ENCODE data around the gene SPECC1L. TPM values are rescaled to one million over a fixed set of nuclear protein-coding genes. Genes with fewer than 3 reads are reported as not detected.
"Not testable (repeated sequence)": the region's sequence is repeated elsewhere in the genome, so short reads cannot be mapped to it uniquely, and the experiment has no call there.

SPECC1L gene
- total and polyA plus RNA-seq, 2 experiments from 2014 or later: 19.7 to 43.2 TPM

DNA sequence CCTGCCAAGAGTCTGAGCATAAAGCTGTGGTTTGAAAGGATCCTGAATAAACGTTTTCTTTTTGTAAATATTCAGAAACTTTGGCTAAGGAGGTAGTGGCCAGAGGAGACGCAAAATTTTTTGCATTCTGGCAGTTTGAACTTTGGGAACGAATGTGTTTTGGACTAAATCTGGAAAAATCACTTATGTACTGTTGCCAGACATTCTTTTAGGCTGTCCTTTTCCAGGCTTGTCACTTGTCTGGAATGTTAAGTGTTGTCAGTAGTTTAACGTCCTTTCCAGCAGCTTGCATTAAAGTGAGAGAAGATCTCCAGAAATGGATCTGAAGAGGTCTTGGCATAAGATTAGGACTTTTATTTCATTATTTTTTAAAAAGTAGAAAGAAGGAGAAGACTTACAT, 18.5 kb downstream of the SPECC1L start:
- Histone ChIP-seq H3K27me3 (no peaks in the 10 kb centered on the region), H3K27ac (peak overlapping the region; percentile 93), H3K9me3 (ENCODE audit: low read depth) (no peaks in the 10 kb centered on the region), H3K4me1 (ENCODE audit: low read depth) (peaks cover 45% of the 10 kb centered on the region), H3K4me3 (no peak overlapping the region), H3K36me3 (no peaks in the 10 kb centered on the region)
- peak; percentile 23 to 81 for DNase-seq (ENCODE audit: low read depth in 1 of 2, low spot score in 1 of 2)
- TF ChIP-seq, protein P1, sequence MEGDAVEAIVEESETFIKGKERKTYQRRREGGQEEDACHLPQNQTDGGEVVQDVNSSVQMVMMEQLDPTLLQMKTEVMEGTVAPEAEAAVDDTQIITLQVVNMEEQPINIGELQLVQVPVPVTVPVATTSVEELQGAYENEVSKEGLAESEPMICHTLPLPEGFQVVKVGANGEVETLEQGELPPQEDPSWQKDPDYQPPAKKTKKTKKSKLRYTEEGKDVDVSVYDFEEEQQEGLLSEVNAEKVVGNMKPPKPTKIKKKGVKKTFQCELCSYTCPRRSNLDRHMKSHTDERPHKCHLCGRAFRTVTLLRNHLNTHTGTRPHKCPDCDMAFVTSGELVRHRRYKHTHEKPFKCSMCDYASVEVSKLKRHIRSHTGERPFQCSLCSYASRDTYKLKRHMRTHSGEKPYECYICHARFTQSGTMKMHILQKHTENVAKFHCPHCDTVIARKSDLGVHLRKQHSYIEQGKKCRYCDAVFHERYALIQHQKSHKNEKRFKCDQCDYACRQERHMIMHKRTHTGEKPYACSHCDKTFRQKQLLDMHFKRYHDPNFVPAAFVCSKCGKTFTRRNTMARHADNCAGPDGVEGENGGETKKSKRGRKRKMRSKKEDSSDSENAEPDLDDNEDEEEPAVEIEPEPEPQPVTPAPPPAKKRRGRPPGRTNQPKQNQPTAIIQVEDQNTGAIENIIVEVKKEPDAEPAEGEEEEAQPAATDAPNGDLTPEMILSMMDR (IDR thresholded peaks at IDR 0.05; ENCODE audit: low read depth, low read length): no peak

DNA sequence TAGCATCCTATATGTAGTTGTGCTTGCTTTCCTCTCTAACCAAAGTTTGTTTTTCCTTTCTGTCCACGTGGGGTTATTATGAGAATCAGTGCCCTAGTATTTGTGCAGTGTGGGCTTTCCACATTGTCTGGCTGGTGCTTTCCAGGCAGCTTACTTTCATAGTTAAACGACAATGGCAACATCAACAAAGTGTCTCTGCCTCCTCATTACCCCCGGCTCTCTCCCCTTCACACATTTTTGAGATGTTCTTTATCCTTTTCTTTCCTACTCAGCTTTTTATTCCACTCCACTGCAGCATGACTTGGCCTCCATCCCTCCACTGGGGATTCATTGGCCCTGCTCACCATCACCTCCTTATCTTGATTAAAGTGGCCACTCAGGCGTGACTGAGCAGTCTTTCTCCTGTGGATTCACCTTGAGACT, 19.1 kb downstream of the SPECC1L start:
- Histone ChIP-seq H3K4me1 (ENCODE audit: low read depth) (peaks cover 42% of the 10 kb centered on the region), H3K27ac (peak overlapping the region; percentile 93), H3K36me3 (no peaks in the 10 kb centered on the region), H3K4me3 (no peak overlapping the region), H3K9me3 (ENCODE audit: low read depth) (no peaks in the 10 kb centered on the region), H3K27me3 (no peaks in the 10 kb centered on the region)
- TF ChIP-seq, protein P1 (IDR thresholded peaks at IDR 0.05; ENCODE audit: low read depth, low read length): no peak
- no peak for DNase-seq (ENCODE audit: low read depth in 1 of 2, low spot score in 1 of 2)

DNA sequence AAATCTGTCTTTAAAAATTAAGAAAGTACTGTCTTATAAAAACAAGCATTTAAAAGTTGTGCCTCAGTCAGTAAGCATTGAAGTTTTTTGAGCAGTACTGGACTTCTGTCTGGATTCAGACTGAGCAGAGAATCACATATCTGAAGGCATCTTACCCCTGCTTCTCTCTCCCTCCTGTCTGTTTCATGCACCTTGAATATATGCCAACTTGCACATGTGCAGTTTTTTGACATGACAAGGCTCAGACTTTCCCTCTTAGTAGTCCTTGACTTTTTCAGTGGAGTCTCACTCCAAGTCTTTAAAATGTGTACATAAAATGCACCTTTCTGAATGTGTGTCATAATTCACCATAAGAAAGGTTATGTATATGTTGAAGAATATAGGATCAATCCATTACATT, 19.8 kb downstream of the SPECC1L start:
- H3K9me3 ChIP-seq (ENCODE audit: low read depth): no peaks in the 10 kb centered on the region
- H3K4me1 ChIP-seq (ENCODE audit: low read depth): peaks cover 35% of the 10 kb centered on the region
- H3K36me3 ChIP-seq: no peaks in the 10 kb centered on the region
- H3K27ac ChIP-seq: peak overlapping the region; percentile 93
- no peak for DNase-seq (ENCODE audit: low read depth in 1 of 2, low spot score in 1 of 2)
- H3K4me3 ChIP-seq: no peak overlapping the region
- no peaks in the 10 kb centered on the region for H3K27me3 ChIP-seq
- TF ChIP-seq, protein P1 (IDR thresholded peaks at IDR 0.05; ENCODE audit: low read depth, low read length): no peak

DNA sequence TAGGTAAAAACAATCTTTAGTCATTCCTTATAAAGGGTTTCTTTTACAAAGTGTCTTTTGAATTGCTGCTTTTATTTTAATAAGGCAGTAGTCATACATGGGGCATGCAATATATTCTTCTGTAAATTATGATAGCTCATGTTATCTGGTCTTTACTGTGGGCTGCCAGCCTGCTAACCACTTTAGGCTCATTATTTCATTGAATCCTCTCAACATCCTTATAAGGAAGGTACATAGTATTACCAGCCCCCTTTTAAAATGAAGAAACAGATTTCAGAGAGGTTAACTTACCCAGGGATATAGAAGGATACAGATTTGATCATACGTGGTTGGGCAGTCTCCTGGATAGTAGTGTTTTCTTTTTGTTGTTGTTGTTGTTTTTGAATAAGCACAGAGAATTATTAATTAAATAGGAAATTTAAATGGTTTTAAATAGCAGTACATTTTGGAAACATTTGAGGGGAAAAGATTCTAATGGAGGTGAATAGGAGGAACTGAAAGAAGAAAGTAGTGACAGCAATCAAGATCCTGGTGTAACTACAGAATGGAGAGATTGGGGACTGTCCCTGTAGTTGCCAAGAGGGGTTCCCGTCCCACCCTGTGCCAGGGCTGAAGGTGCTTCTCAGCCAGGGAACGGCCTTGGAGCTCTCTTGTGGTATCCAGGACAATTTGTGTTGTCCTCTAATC, 21.0 kb downstream of the SPECC1L start:
- Histone ChIP-seq H3K4me1 (ENCODE audit: low read depth) (peaks cover 30% of the 10 kb centered on the region), H3K27me3 (no peaks in the 10 kb centered on the region), H3K36me3 (no peaks in the 10 kb centered on the region), H3K9me3 (ENCODE audit: low read depth) (no peaks in the 10 kb centered on the region), H3K4me3 (no peak overlapping the region), H3K27ac (no peak overlapping the region)
- TF ChIP-seq, protein P1 (IDR thresholded peaks at IDR 0.05; ENCODE audit: low read depth, low read length): no peak
- DNase-seq (ENCODE audit: low read depth in 1 of 2, low spot score in 1 of 2): no peak

DNA sequence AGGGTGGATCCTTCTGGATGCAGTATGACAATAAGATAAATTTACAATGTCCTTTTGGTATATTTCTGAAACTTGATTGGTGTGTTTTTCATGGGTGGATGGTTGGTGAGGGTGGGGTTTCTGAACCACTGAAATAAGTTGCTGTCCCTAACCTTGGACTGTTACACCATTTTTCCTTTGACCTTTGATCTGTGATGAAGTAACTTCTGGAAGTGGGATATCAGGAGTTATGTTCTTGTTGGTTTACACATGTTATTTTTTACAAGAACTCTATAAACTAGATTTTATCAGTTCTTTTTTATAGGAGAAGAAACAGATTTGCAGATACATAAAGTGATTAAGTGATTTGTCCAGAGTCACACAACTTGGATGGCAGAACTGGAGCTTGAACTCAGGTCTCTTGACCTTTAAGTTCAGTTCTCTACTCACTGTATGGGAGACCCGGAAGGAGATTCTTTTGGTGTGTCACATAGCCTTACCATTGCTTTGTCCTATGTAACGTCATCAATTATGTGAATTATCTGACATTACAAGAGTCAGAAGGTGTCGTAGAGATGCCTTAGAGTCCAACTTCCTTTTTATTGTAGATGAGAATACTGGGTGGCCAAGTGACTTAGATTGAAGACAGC, 21.7 kb downstream of the SPECC1L start:
- not testable (repeated sequence) for H3K36me3 ChIP-seq; H3K27me3 ChIP-seq; H3K4me3 ChIP-seq; H3K27ac ChIP-seq; H3K9me3 ChIP-seq (ENCODE audit: low read depth); DNase-seq (ENCODE audit: low read depth in 1 of 2, low spot score in 1 of 2)
- peaks cover 30% of the 10 kb centered on the region for H3K4me1 ChIP-seq (ENCODE audit: low read depth)

DNA sequence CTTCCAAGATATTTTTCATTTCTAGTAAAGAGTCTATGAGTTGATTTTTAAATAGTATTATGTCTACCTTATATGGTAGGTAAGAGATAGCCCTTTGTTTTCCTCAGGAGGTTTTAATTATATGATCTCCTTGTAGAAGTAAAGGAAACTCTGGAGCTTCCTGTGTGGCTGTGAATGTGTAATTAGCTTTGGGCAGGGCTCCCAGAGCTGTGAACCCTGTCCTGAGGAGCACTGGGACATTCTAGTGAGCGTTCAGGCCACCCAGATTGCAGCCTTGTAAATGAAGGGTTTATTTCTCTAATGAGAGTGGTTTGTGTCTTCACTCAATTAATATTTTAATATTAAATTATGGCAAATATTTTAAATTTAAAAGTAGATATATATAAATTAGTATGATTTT, 24.3 kb downstream of the SPECC1L start:
- not testable (repeated sequence) for H3K27me3 ChIP-seq; H3K9me3 ChIP-seq (ENCODE audit: low read depth); H3K27ac ChIP-seq; H3K36me3 ChIP-seq; DNase-seq (ENCODE audit: low read depth in 1 of 2, low spot score in 1 of 2); H3K4me3 ChIP-seq
- H3K4me1 ChIP-seq (ENCODE audit: low read depth): peaks cover 16% of the 10 kb centered on the region

DNA sequence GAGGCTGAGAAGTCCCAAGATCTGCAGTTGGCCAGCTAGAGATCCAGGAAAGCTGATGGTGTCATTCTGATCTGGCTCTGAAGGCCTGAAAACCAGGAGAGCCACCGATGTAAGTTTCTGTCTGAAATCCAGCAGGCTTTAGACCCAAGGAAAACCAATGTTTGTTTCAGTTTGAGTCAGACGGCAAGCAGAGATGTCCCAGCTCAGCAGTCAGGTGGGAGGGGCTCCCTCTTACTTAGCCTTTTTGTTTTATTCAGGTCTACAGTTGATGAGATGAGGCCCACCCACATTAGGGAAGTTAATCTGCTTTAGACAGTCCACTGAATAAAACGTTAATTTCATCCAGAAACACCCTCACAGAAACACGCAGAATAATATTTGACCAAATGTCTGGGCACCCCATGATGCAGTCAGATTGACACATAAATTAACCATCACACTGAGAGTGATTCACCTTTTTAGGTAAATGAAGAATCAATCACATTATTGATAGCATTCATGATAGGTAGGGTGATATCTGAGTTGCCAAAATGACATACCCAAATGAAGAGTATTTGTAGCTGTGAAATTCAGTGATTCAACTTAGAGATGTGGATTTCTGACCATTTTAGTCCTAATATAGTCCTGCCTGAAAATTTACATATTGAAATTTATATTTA, 28.0 kb downstream of the SPECC1L start:
- DNase-seq (ENCODE audit: low read depth in 1 of 2, low spot score in 1 of 2); H3K9me3 ChIP-seq (ENCODE audit: low read depth); H3K4me3 ChIP-seq; H3K27me3 ChIP-seq; H3K27ac ChIP-seq; H3K4me1 ChIP-seq (ENCODE audit: low read depth): not testable (repeated sequence)
- H3K36me3 ChIP-seq: peaks cover 10% of the 10 kb centered on the region

DNA sequence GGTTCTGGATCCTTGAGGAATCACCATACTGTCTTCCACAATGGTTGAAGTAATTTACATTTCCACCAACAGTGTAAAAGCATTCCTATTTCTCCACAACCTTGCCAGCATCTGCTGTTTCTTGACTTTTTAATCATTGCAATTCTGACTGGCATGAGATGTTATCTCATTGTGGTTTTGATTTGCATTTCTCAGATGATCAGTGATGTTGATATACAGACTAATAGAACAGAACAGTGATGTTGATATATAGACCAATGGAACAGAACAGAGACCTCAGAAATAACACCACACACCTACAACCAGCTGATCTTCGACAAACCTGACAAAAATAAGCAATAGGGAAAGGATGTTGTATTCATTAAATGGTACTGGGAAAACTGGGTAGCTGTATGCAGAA, 29.9 kb downstream of the SPECC1L start:
- H3K27ac ChIP-seq; H3K27me3 ChIP-seq; H3K4me1 ChIP-seq (ENCODE audit: low read depth); DNase-seq (ENCODE audit: low read depth in 1 of 2, low spot score in 1 of 2); H3K9me3 ChIP-seq (ENCODE audit: low read depth); H3K4me3 ChIP-seq: not testable (repeated sequence)
- peaks cover 10% of the 10 kb centered on the region for H3K36me3 ChIP-seq
